MG63 (cell line): ENCODE data around the gene COLEC12. TPM values are rescaled to one million over a fixed set of nuclear protein-coding genes. Genes with fewer than 3 reads are reported as not detected.

ENCODE experiments used
- DNase-seq: peaks from one replicate; pipeline ENCODE4 v3.0.0-alpha.2; 2020
- H3K27me3 ChIP-seq: fragments of 250-450 bp; sonication (Bioruptor Pico); 2 replicates; pipeline ENCODE4 v1.5.1; 2020; ENCODE audit warnings: mild to moderate bottlenecking, moderate library complexity
- H3K36me3 ChIP-seq: fragments of 250-450 bp; sonication (Bioruptor Pico); 2 replicates; pipeline ENCODE4 v1.5.1; 2020; ENCODE audit warnings: mild to moderate bottlenecking, moderate library complexity
- H3K4me3 ChIP-seq: fragments of 250-450 bp; sonication (Bioruptor Pico); 2 replicates; pipeline ENCODE4 v1.5.1; 2020; ENCODE audit warnings: mild to moderate bottlenecking, moderate library complexity
- H3K9me3 ChIP-seq: fragments of 250-450 bp; sonication (Bioruptor Pico); 2 replicates; pipeline ENCODE4 v1.5.1; 2020; ENCODE audit warnings: mild to moderate bottlenecking, moderate library complexity
- total RNA-seq: library from RNA; depleted of rRNA; stranded (reverse); fragments of >200 nt; shearing (Covaris generic); gene quantifications from 2 replicates; pipeline ENCODE4 v1.2.3, GENCODE V29; 2014; ENCODE audit warnings: low replicate concordance

The COLEC12 gene
- total RNA-seq, 1 experiment from 2014 or later = 27.4 TPM

GRCh38 chr18:490624-491023 lies 9.9 kb downstream of the COLEC12 start:
- Histone ChIP-seq H3K9me3 (no peaks in the 10 kb centered on the region), H3K27me3 (no peaks in the 10 kb centered on the region), H3K36me3 (no peaks in the 10 kb centered on the region; the same call in 1 of the 2 replicates), H3K4me3 (no peak overlapping the region)
- DNase-seq = no peak

DNA sequence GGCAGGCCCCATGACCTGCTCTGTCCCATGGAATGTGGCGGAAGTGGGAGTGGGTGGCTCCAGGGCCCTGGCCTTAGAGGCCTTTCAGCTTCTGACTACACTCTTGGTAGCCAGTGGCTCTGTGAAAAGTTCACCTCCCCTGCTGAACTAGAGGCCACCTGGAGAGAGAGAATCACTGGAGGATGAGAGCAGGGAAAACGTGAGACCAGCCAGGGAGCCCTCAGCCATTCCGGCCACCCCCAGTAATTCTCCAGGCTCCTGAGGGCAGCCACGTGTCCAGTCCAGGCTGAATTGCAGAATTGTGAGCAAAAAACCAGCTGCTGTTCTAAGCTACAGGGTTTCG lies 10.5 kb downstream of the COLEC12 start:
- H3K27me3 ChIP-seq = no peaks in the 10 kb centered on the region
- no peak for DNase-seq
- no peaks in the 10 kb centered on the region; the same call in 1 of the 2 replicates for H3K36me3 ChIP-seq
- no peak overlapping the region for H3K4me3 ChIP-seq
- H3K9me3 ChIP-seq = no peaks in the 10 kb centered on the region

- H3K27me3 ChIP-seq = no peaks in the 10 kb centered on the region
- no peaks in the 10 kb centered on the region for H3K9me3 ChIP-seq
- DNase-seq = peak; percentile 36
- H3K4me3 ChIP-seq = no peak overlapping the region
- no peaks in the 10 kb centered on the region; the same call in 1 of the 2 replicates for H3K36me3 ChIP-seq
These were observed 11.1 kb downstream of the COLEC12 start for GRCh38 chr18:489244-490023.

- DNase-seq = no peak
- no peaks in the 10 kb centered on the region for H3K9me3 ChIP-seq
These were observed 13.4 kb downstream of the COLEC12 start for GRCh38 chr18:486929-487740.

DNA sequence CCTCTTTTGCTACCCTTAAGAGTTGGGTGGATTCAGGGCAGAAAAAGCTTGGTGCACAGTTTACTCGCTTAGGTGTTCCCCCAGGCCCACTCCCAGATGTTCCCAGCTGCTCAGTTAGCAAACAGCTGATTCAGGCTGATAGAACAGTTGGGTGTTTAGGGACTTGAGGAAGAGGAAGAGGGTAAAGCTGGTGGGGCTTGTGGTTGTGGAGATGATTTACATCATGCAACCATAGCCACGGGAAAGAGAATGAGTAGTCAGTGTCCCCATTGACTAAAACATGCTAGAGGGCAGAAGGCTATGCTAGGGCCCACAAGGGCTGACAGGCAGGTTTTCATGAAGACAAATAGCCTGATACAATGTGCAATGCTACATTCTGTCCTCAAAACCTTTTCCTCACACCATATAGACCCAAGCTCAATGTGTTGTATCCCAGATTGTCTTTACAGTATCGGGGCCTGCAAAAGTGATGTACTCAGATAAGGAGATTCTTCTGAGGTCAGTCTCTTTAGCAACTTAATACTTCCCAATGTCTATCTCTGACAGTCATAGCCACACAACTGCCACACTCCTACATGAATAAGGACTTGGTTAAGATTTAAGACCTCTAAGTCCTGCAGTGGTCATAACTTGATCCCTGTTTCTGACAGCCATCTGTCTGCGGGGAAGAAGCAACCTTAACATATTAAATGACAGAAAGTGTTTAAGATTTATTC lies 15.6 kb downstream of the COLEC12 start:
- no peak for DNase-seq
- H3K9me3 ChIP-seq = no peaks in the 10 kb centered on the region
- H3K4me3 ChIP-seq = no peak overlapping the region
- H3K27me3 ChIP-seq = no peaks in the 10 kb centered on the region
- H3K36me3 ChIP-seq = no peaks in the 10 kb centered on the region; the same call in none of the 2 replicates

More at GRCh38 chr18:486929-487740, 13.4 kb downstream of the COLEC12 start:
- no peaks in the 10 kb centered on the region; the same call in none of the 2 replicates for H3K36me3 ChIP-seq
- H3K4me3 ChIP-seq = no peak overlapping the region
- H3K27me3 ChIP-seq = no peaks in the 10 kb centered on the region

DNA sequence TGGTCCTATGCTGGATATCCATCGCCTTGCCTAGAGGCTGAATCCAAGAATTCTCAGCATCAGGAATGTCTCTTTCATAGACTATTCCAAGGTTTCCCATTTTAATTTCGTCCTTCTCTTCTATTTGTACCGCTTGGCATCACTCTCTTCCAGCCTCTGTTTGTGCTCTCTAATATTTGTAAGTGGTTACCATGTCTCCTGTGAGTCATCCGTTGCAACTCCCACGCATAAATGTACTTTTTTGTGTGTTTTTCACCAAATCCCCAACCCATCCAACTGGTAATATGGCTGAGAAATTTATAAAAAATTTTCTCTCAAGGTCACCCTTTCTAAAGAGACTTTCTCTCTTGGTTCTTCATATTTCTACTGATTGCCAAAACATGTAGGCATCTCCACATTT lies 21.8 kb downstream of the COLEC12 start:
- no peaks in the 10 kb centered on the region for H3K9me3 ChIP-seq
- no peak for DNase-seq
- H3K27me3 ChIP-seq = no peaks in the 10 kb centered on the region
- H3K4me3 ChIP-seq = no peak overlapping the region
- peaks cover 6% of the 10 kb centered on the region; the same call in 1 of the 2 replicates for H3K36me3 ChIP-seq

DNA sequence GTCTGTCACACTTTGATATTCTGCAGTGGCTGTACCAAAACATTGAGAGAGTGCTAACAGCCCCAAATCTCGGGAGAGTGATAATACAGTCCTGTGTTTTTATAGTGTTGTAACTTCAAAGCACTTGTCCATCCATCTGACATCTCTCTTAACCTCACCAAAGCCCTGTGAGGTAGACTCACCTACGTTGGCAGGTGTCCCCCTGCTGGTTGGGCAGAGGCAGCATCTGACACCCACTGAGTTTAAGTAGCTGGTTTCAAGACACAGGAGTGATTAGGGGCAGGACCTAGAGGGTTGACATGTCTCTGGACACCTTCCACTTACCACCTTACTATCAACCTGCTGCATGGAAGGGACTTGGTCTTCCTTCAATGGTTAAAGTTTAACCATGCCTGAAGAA lies 22.9 kb downstream of the COLEC12 start:
- Histone ChIP-seq H3K36me3 (peaks cover 6% of the 10 kb centered on the region; the same call in 1 of the 2 replicates), H3K27me3 (no peaks in the 10 kb centered on the region), H3K9me3 (no peaks in the 10 kb centered on the region), H3K4me3 (no peak overlapping the region)
- no peak for DNase-seq

GRCh38 chr18:476251-476664 lies 24.2 kb downstream of the COLEC12 start:
- H3K36me3 ChIP-seq = peaks cover 6% of the 10 kb centered on the region; the same call in 1 of the 2 replicates
- no peak for DNase-seq

DNA sequence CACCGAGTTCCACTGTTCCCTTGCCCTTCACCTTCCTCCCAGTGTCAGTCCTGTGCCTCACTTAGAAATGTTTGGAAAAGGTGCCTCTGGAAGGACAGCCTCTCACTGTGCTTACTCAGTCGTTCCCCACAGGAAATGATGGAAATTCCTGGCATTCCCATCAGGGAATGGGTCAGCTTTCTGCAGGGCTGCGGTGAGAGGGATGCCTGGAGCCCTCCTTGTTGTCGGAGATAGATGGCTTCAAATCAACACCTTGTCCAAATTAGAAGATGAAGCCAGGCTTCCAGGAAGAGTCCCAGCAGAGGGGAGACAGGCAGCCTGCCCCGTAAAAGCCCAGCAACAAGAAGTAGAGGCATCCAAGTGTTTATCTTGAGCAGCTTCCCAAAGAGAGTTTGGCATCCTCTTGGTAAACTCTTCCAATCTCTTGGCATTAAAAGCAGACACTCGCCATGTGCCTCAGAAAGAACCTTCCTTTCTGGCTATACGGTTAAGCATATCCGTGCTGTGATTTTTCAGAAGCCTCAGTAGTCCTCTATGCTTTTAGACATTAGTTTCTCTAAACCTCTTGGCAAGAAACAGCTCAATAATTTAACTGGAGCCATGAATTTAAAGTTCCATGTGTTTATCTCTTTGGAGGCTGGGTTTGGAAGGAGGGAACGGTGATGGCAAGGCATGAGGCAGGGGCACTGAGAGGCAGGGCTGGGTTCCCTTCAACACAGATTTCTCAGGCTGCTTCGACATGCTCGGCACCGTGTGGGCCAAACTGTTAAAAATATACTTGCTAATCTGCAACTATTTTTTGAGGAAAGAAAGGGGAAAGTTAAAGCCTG lies 25.1 kb downstream of the COLEC12 start:
- no peak overlapping the region for H3K4me3 ChIP-seq
- peaks cover 6% of the 10 kb centered on the region; the same call in 1 of the 2 replicates for H3K36me3 ChIP-seq
- H3K27me3 ChIP-seq = no peaks in the 10 kb centered on the region
- DNase-seq = peak; percentile 84
- no peaks in the 10 kb centered on the region for H3K9me3 ChIP-seq

More at GRCh38 chr18:476251-476664, 24.2 kb downstream of the COLEC12 start:
- H3K9me3 ChIP-seq = no peaks in the 10 kb centered on the region
- no peak overlapping the region for H3K4me3 ChIP-seq
- no peaks in the 10 kb centered on the region for H3K27me3 ChIP-seq

DNA sequence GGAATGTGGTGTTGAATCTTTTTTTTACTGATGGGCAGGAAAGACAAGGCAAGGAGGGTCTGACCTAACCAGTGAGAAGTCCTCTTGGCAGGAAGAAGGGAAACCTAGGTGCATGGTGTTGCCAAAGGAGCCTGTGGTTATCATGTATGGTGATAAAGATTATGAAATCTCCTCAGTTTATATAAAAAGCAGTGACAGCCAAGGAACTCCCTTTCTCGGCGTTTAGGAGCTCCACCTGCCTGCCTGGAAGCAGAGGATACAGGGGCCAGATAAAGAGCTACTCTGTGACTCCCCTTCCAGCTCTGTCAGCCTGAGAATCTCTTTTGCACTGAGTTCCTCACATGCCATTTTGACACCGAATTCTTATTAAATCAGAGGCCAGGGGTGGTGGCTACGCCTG lies 26.1 kb downstream of the COLEC12 start:
- H3K4me3 ChIP-seq = no peak overlapping the region
- no peaks in the 10 kb centered on the region for H3K9me3 ChIP-seq
- peak; percentile 37 for DNase-seq
- H3K36me3 ChIP-seq = peaks cover 6% of the 10 kb centered on the region; the same call in 1 of the 2 replicates
- H3K27me3 ChIP-seq = no peaks in the 10 kb centered on the region

DNA sequence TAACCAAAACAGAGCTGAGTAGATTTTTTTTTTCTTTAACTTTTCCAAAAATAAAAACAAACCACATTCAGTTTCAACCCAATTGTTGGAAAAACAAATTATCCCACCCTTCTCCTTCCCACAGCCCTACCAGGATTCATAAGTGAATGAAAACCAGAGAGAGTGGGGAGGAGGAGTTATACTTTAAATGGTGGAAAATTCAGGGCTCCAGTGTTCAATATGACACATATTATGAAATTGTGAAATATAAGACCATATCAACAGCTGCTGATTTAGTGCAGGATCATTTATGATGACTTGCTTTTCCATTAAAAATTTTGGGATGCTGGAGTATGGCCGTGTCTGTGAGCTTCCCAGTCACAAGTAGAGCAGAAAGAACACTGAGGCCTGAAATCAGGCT lies 26.7 kb downstream of the COLEC12 start:
- Histone ChIP-seq H3K36me3 (peaks cover 6% of the 10 kb centered on the region; the same call in 1 of the 2 replicates), H3K4me3 (no peak overlapping the region), H3K27me3 (no peaks in the 10 kb centered on the region), H3K9me3 (no peaks in the 10 kb centered on the region)
- no peak for DNase-seq

- H3K4me3 ChIP-seq = no peak overlapping the region
- no peaks in the 10 kb centered on the region for H3K9me3 ChIP-seq
- 0 out of 2 replicates have a peak, but pooled peaks cover 2% of the 10 kb centered on the region for H3K36me3 ChIP-seq
- H3K27me3 ChIP-seq = no peaks in the 10 kb centered on the region
- DNase-seq = no peak
These were observed 28.8 kb downstream of the COLEC12 start for GRCh38 chr18:471716-472115.

DNA sequence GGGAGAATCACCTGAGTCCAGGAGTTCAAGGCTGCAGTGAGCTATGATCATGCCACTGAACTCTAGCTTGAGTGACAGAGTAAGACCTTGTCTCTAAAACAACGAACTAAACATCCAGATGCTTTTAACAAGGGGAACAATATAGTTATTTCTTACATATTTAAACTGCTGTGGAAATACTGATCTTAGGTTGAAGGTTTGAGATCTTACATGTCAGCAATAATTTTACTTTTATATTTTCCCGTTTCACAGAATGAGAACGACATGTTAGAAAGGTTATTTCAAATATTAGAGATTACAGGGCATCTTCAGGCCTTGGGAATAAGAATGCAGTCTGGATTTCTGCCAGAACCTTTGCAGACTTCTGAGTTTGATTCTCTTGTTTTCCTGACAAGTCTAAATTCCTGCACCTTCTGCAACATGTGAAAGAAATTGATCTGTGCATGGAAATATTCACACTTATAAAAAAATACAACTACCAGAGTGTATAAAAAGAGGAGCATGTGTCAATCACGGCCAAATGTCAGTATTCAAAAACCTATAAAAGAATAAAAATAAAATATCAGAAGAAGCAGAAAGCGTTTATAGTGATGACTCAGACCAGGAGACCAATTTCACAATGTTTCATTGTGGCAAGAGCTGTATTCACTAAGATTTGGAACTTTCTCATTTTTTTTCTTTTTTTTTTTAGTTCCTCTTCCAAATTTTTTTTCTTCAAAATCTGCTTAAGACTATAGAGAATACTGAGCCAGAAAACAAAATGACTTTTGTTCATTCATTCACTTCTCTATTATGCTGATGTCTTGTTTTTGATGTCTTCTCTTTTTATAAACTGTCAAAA lies 29.6 kb downstream of the COLEC12 start:
- Histone ChIP-seq H3K9me3 (no peaks in the 10 kb centered on the region), H3K4me3 (no peak overlapping the region), H3K36me3 (0 out of 2 replicates have a peak, but pooled peaks cover 2% of the 10 kb centered on the region), H3K27me3 (no peaks in the 10 kb centered on the region)
- DNase-seq = no peak

DNA sequence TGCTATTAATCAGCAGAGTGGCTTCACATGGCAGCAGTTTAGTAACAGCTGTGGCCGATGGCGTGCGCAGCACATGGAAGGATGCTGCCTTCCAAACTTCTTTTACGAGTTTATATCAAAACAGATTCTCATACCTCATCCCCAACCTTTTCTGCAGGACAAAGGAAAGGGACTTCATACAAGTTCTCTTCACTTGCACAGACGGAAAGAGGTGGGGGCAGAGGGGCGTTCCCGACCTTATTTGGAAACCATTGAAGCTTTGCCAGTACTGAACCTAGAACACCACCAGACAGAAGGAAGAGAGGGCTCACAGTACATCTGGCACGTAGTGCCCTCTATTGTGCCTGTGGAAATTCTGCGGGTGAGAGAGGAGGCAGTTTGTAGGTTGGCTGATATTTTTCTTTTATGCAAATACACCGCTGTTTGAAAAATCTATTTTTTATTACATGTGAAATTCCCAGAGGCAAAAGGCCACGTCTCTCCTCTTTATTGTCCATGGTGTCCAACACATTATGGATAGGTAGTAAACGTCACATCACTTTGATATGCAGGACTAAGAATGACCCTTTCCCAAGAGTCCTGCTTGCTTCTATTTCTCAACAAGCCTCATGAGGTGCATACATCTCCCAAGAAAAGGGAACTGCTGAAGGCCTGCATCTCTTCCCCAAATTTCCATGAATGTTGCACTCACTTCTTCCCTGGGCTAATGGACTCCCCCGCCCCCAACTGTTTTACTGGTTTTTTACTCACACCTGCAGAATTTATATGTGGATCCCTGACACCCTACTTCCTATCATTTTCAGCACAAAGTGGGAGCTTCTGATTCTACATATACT lies 31.3 kb downstream of the COLEC12 start:
- DNase-seq = no peak
- no peaks in the 10 kb centered on the region for H3K27me3 ChIP-seq
- no peak overlapping the region for H3K4me3 ChIP-seq
- 0 out of 2 replicates have a peak, but pooled peaks cover 2% of the 10 kb centered on the region for H3K36me3 ChIP-seq
- H3K9me3 ChIP-seq = no peaks in the 10 kb centered on the region
